Natural killer cell (primary cell): ENCODE measurements around the gene SLC23A2. TPM values are rescaled to one million over a fixed set of nuclear protein-coding genes. Genes with fewer than 3 reads are reported as not detected.
"Not testable (repeated sequence)": the region's sequence is repeated elsewhere in the genome, so short reads cannot be mapped to it uniquely, and the experiment has no call there.

ENCODE experiments used
- ATAC-seq, 3 donors: fragments of 150-1000 bp in 2 of 3; fragments of 200-7000 bp in 1 of 3; cut with Tn5 transposase; 1 replicate in 1 of 3; 2 replicates in 2 of 3; pipeline ENCODE4 v1.10.0; 2021; ENCODE audit warnings: mild to moderate bottlenecking in 2 of 3, moderate library complexity in 2 of 3
- DNase-seq, 2 donors: peaks; one replicate each; pipeline versions ENCODE4 v3.0.0 to v3.0.0-alpha.2; 2013 to 2021; ENCODE audit warnings: mixed read lengths in 1 of 2
- H3K27ac ChIP-seq: one replicate; pipeline ENCODE4 v1.5.1; 2013; ENCODE audit warnings: mild to moderate bottlenecking, low read length
- H3K27me3 ChIP-seq: one replicate; pipeline ENCODE4 v1.6.1; 2013; ENCODE audit warnings: low read length; ENCODE audit not compliant: control insufficient read depth, insufficient read depth
- H3K36me3 ChIP-seq: one replicate; pipeline ENCODE4 v1.6.1; 2013; ENCODE audit warnings: low read length; ENCODE audit not compliant: control insufficient read depth, insufficient read depth
- H3K4me1 ChIP-seq: one replicate; pipeline ENCODE4 v1.6.1; 2013; ENCODE audit warnings: low read length; ENCODE audit not compliant: control insufficient read depth, insufficient read depth
- H3K4me3 ChIP-seq: one replicate; pipeline ENCODE4 v1.5.1; 2013; ENCODE audit warnings: low read length
- H3K9me3 ChIP-seq: one replicate; pipeline ENCODE4 v1.6.1; 2013; ENCODE audit warnings: low read length; ENCODE audit not compliant: control insufficient read depth, insufficient read depth
- H3K27ac Mint-ChIP-seq, 2 donors: one replicate each; pipeline ENCODE4 v1.8.0; 2022; ENCODE audit warnings: mild to moderate bottlenecking in 2 of 2, mixed read lengths in 2 of 2, moderate library complexity in 1 of 2
- H3K27me3 Mint-ChIP-seq, 2 donors: one replicate each; pipeline ENCODE4 v1.8.0; 2022; ENCODE audit warnings: low read depth in 2 of 2, mixed read lengths in 2 of 2
- H3K36me3 Mint-ChIP-seq: one replicate; pipeline ENCODE4 v1.8.0; 2022; ENCODE audit warnings: mixed read lengths
- H3K4me1 Mint-ChIP-seq, 2 donors: one replicate each; pipeline ENCODE4 v1.8.0; 2022; ENCODE audit warnings: mixed read lengths in 2 of 2
- H3K4me3 Mint-ChIP-seq: one replicate; pipeline ENCODE4 v1.8.0; 2022; ENCODE audit warnings: mild to moderate bottlenecking, moderate library complexity, mixed read lengths
- H3K9me3 Mint-ChIP-seq, 2 donors: one replicate each; pipeline ENCODE4 v1.8.0; 2022; ENCODE audit warnings: mixed read lengths in 2 of 2
- CTCF ChIP-seq: fragments of 200-600 bp; IDR thresholded peaks from one replicate; pipeline ENCODE4 v1.8.0; 2022; ENCODE audit warnings: antibody characterized with exemption
- WGBS: methylation state at CpG from one replicate; pipeline ENCODE4 v1.1.7; 2013; ENCODE audit warnings: missing lambda C conversion rate; ENCODE audit not compliant: insufficient coverage; 5-methylcytosine and 5-hydroxymethylcytosine counted together
- intact Hi-C: fragments of 100-400 bp; cut with micrococcal nuclease; formaldehyde crosslinking; loops from one replicate; pipeline ENCODE4 v1.14.2; 2022
- total RNA-seq, 4 donors: library from RNA; stranded (reverse); fragments of 120-200 nt in 1 of 4; gene quantifications; one replicate each; pipeline versions ENCODE4 v1.2.3 to v1.2.4, GENCODE V29; 2013 to 2022

Gene SLC23A2
- total RNA-seq, 3 donors from 2014 or later (not counting 1 experiment from before 2014, with no cell fraction given): 21.8 to 31.5 (median 26.0) TPM

DNA sequence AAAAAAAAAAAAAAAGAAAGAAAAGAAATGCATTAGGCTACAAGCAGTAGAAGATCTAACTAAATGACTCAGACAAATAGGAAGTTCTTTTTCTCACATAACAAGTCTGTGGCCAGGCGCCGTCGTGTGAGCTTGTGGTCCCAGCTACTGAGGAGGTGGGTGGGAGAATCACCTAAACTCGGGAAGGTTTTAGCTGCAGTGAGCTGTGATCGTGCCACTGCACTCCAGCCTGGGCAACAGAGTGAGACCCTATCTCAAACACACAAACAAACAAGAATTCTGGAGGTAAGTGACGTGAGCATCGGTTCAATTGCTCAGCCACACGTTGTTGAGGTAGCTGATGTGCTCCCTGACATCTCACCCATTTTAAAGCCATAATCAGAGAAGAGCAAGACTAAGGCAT is 37.9 kb upstream of the SLC23A2 start:
- Histone ChIP-seq H3K27ac (peak overlapping the region; percentile 54), H3K4me3 (no peak overlapping the region), H3K36me3 (no peaks in the 10 kb centered on the region), H3K4me1 (peaks cover 20% of the 10 kb centered on the region), H3K27me3 (no peaks in the 10 kb centered on the region), H3K9me3 (no peaks in the 10 kb centered on the region)
- 45% methylated on average over 4 of the region's 8 CpGs for WGBS
- DNase-seq: peak; percentile 66 to 76
- Mint-ChIP-seq H3K4me3 (peak overlapping the region; percentile 87), H3K27ac (peak overlapping the region; percentile 89 to 93), H3K36me3 (no peaks in the 10 kb centered on the region), H3K27me3 (no peaks in the 10 kb centered on the region), H3K9me3 (no peaks in the 10 kb centered on the region), H3K4me1 (peaks cover 26 to 30% of the 10 kb centered on the region in 2 donors)
- peak; percentile 90 to 97 (median 94) for ATAC-seq
- TF ChIP-seq CTCF: no peak
- intact Hi-C loops: loop anchor here (1.0 to 5.0 kb wide), 3 partner anchors 17 to 39 kb away; partner anchors contain the start of gene SLC23A2

DNA sequence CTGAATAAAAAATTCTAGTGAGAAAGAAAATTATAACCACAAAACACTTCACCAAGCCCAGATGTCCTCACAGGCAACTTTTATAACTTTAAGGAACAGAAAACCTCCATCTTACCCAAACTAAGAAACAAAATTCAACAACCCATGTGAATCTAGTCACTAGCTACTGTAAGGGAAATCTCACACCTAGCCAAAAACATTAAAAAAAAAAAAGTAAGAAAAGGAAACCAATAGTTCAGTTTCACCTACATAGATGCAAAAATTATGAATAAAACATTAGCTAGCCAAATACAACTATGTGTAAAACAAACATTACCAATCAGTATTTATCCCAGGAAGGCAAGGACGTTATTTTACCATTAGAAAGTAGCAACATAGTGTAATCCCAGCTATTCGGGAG is 35.5 kb upstream of the SLC23A2 start:
- no peaks in the 10 kb centered on the region for H3K36me3 Mint-ChIP-seq
- Histone ChIP-seq H3K4me3 (no peak overlapping the region), H3K9me3 (no peaks in the 10 kb centered on the region), H3K36me3 (no peaks in the 10 kb centered on the region), H3K27me3 (no peaks in the 10 kb centered on the region), H3K27ac (no peak overlapping the region), H3K4me1 (peaks cover 20% of the 10 kb centered on the region)
- DNase-seq (no peak), ATAC-seq (no peak)
- intact Hi-C loops: loop anchor here (5.0 kb wide), 1 partner anchor 35 kb away; the partner anchor contains the start of gene SLC23A2
- H3K27ac Mint-ChIP-seq: peak overlapping the region; percentile 59 to 63
- no peaks in the 10 kb centered on the region for H3K27me3 Mint-ChIP-seq
- H3K9me3 Mint-ChIP-seq: no peaks in the 10 kb centered on the region
- H3K4me3 Mint-ChIP-seq: peak overlapping the region; percentile 64
- TF ChIP-seq CTCF: no peak
- H3K4me1 Mint-ChIP-seq: peaks cover 26 to 30% of the 10 kb centered on the region in 2 donors
- 86% methylated on average over 2 of the region's 2 CpGs for WGBS

DNA sequence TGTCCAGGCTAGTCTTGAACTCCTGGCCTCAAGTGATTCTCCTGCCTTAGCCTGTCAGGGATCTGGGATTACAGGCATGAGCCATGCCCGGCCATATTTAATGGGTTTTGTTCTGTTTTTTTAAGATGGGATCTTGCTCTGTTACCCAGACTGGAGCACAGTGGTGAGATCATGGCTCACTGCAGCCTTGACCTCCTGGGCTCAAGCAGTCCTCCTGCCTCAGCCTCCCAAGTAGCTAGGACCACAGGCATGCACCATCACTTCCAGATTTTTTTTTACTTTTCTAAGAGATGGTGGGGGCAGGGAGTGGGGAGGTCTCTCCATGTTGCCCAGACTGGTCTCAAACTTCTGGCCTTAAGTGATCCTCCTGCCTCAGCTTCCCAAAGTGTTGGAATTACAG is 34.2 kb upstream of the SLC23A2 start:
- not testable (repeated sequence) for H3K27ac Mint-ChIP-seq, H3K27me3 Mint-ChIP-seq, H3K4me3 Mint-ChIP-seq, H3K36me3 ChIP-seq, DNase-seq, H3K36me3 Mint-ChIP-seq, H3K9me3 ChIP-seq, H3K9me3 Mint-ChIP-seq, H3K27ac ChIP-seq, ATAC-seq, H3K4me3 ChIP-seq, H3K27me3 ChIP-seq
- intact Hi-C loops: loop anchor here (5.0 kb wide), 1 partner anchor 33 kb away; the partner anchor contains the start of gene SLC23A2
- H3K4me1 ChIP-seq: peaks cover 20% of the 10 kb centered on the region
- 100% methylated on average over 1 of the region's 1 CpG for WGBS
- peaks cover 23 to 25% of the 10 kb centered on the region in 2 donors for H3K4me1 Mint-ChIP-seq

DNA sequence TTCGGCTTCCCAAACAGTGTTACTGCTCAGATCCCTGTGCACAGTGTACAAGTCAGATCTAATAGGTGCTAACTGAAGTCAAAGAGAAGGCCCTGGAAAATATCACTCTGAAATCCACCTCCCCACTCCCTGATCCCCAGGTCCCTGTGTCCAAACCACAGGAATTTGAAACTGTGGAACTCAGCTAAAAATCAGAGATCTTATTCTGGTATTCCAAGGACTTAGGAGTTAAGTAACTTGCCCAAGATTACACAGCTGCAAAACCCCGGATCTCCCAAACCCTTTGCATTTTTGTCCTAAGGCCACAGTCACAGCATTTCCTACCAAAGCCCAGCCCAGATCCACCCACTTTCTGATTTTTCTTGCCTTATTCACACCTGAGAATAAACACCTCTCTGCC is 32.3 kb upstream of the SLC23A2 start:
- TF ChIP-seq CTCF: no peak
- ATAC-seq (no peak), DNase-seq (no peak)
- H3K27ac Mint-ChIP-seq: no peak overlapping the region
- Histone ChIP-seq H3K4me1 (peaks cover 3% of the 10 kb centered on the region), H3K36me3 (no peaks in the 10 kb centered on the region), H3K27me3 (no peaks in the 10 kb centered on the region), H3K4me3 (no peak overlapping the region), H3K9me3 (no peaks in the 10 kb centered on the region), H3K27ac (no peak overlapping the region)
- 98% methylated on average over 2 of the region's 2 CpGs for WGBS
- H3K4me1 Mint-ChIP-seq: peaks cover 10 to 12% of the 10 kb centered on the region in 2 donors
- no peaks in the 10 kb centered on the region for H3K9me3 Mint-ChIP-seq
- H3K4me3 Mint-ChIP-seq: no peak overlapping the region
- H3K27me3 Mint-ChIP-seq: no peaks in the 10 kb centered on the region
- intact Hi-C loops: no loop called here
- no peaks in the 10 kb centered on the region for H3K36me3 Mint-ChIP-seq

GRCh38 chr20:5031701-5032100 is 30.4 kb upstream of the SLC23A2 start:
- not testable (repeated sequence) for H3K27ac Mint-ChIP-seq

More at GRCh38 chr20:5031701-5032100, 30.4 kb upstream of the SLC23A2 start:
- ATAC-seq, H3K36me3 Mint-ChIP-seq, H3K27me3 ChIP-seq, intact Hi-C loops, H3K27me3 Mint-ChIP-seq, H3K4me3 Mint-ChIP-seq, H3K9me3 Mint-ChIP-seq, DNase-seq, H3K9me3 ChIP-seq, H3K36me3 ChIP-seq, H3K4me3 ChIP-seq, H3K4me1 Mint-ChIP-seq, H3K27ac ChIP-seq, H3K4me1 ChIP-seq: not testable (repeated sequence)
- WGBS: 94% methylated on average over 10 of the region's 10 CpGs
